DND-41 (cell line): ENCODE data around the gene CHTF18.

Source experiments
- ATAC-seq: fragments of 200-7000 bp; cut with Tn5 transposase; 3 replicates; pipeline ENCODE4 v1.9.1; 2021; ENCODE audit warnings: low read depth; ENCODE audit not compliant: insufficient read depth
- DNase-seq: peaks from one replicate; pipeline ENCODE4 v3.0.0-alpha.2; 2020
- H2AFZ ChIP-seq: 2 replicates; pipeline ENCODE4 v1.6.0; 2012; ENCODE audit warnings: low read depth, low read length
- H3K27ac ChIP-seq: 2 replicates; pipeline ENCODE4 v1.5.1; 2012; ENCODE audit warnings: low read length, inconsistent platforms
- H3K27me3 ChIP-seq: fragments of 200-600 bp; sonication (generic); 2 replicates; pipeline ENCODE4 v1.6.0; 2012; ENCODE audit warnings: low read length, mild to moderate bottlenecking, inconsistent platforms; ENCODE audit not compliant: insufficient read depth, poor library complexity
- H3K36me3 ChIP-seq: 2 replicates; pipeline ENCODE4 v1.5.1; 2012; ENCODE audit warnings: low read length, inconsistent platforms; ENCODE audit not compliant: insufficient read depth
- H3K4me1 ChIP-seq: 2 replicates; pipeline ENCODE4 v1.5.1; 2012; ENCODE audit warnings: mild to moderate bottlenecking, low read length; ENCODE audit not compliant: insufficient read depth
- H3K4me2 ChIP-seq: 2 replicates; pipeline ENCODE4 v1.6.0; 2012; ENCODE audit warnings: mild to moderate bottlenecking, moderate library complexity, low read length, inconsistent platforms; ENCODE audit not compliant: insufficient read depth
- H3K4me3 ChIP-seq, 2 experiments: fragments of 200-600 bp in 1 of 2; shearing (Covaris generic) in 1 of 2; 2 replicates each; pipeline ENCODE4 v1.5.1; 2012 to 2016; ENCODE audit warnings: inconsistent platforms in 2 of 2, low read length in 2 of 2, mild to moderate bottlenecking in 2 of 2, low read depth in 1 of 2, moderate library complexity in 1 of 2
- H3K79me2 ChIP-seq: 2 replicates; pipeline ENCODE4 v1.6.0; 2012; ENCODE audit warnings: low read length, inconsistent platforms; ENCODE audit not compliant: insufficient read depth
- H3K9ac ChIP-seq: 2 replicates; pipeline ENCODE4 v1.6.0; 2012; ENCODE audit warnings: low read depth, mild to moderate bottlenecking, inconsistent platforms, low read length, moderate library complexity
- H3K9me3 ChIP-seq: 2 replicates; pipeline ENCODE4 v1.5.1; 2012; ENCODE audit warnings: low read length, moderate library complexity, mild to moderate bottlenecking, inconsistent platforms; ENCODE audit not compliant: insufficient read depth, severe bottlenecking
- H4K20me1 ChIP-seq: 2 replicates; pipeline ENCODE4 v1.6.0; 2012; ENCODE audit warnings: low read length; ENCODE audit not compliant: insufficient read depth
- CTCF ChIP-seq: IDR thresholded peaks from 2 replicates; pipeline ENCODE4 v1.5.1; 2012; ENCODE audit warnings: borderline replicate concordance, low read length, moderate library complexity, mild to moderate bottlenecking; ENCODE audit not compliant: poor library complexity, severe bottlenecking; ENCODE audit errors: extremely low read depth
- EZH2 ChIP-seq: IDR thresholded peaks from 3 replicates; pipeline ENCODE4 v1.6.1; 2012; ENCODE audit warnings: borderline replicate concordance, low read depth, mild to moderate bottlenecking, moderate library complexity, low read length, inconsistent platforms; ENCODE audit not compliant: severe bottlenecking

The CHTF18 gene

GRCh38 chr16:803754-804080 is 15.3 kb downstream of the CHTF18 start:
- Histone ChIP-seq H3K4me3 (no peak overlapping the region), H4K20me1 (peaks cover 20% of the 10 kb centered on the region), H2AFZ (no peak overlapping the region), H3K79me2 (no peaks in the 10 kb centered on the region), H3K9me3 (no peaks in the 10 kb centered on the region), H3K27me3 (no peaks in the 10 kb centered on the region), H3K27ac (no peak overlapping the region), H3K36me3 (no peaks in the 10 kb centered on the region), H3K4me1 (no peaks in the 10 kb centered on the region), H3K9ac (no peak overlapping the region), H3K4me2 (no peak overlapping the region)
- TF ChIP-seq EZH2 = no peak
- TF ChIP-seq CTCF = no peak
- DNase-seq (no peak), ATAC-seq (no peak)

GRCh38 chr16:804193-805048 is 16.0 kb downstream of the CHTF18 start:
- H3K27me3 ChIP-seq = no peaks in the 10 kb centered on the region
- H3K4me2 ChIP-seq = no peak overlapping the region
- H3K4me1 ChIP-seq = no peaks in the 10 kb centered on the region
- no peak overlapping the region for H3K27ac ChIP-seq
- H3K79me2 ChIP-seq = no peaks in the 10 kb centered on the region
- ATAC-seq = no peak
- H4K20me1 ChIP-seq = peaks cover 15% of the 10 kb centered on the region
- no peaks in the 10 kb centered on the region for H3K36me3 ChIP-seq
- no peak overlapping the region for H3K4me3 ChIP-seq
- no peaks in the 10 kb centered on the region for H3K9me3 ChIP-seq
- TF ChIP-seq EZH2 (no peak), CTCF (no peak)
- H3K9ac ChIP-seq = no peak overlapping the region
- DNase-seq = no peak
- H2AFZ ChIP-seq = no peak overlapping the region

GRCh38 chr16:805474-805873 is 17.1 kb downstream of the CHTF18 start:
- ATAC-seq (no peak), DNase-seq (no peak)
- H3K27me3 ChIP-seq = no peaks in the 10 kb centered on the region
- H3K4me3 ChIP-seq = no peak overlapping the region
- no peak overlapping the region for H3K4me2 ChIP-seq
- H2AFZ ChIP-seq = no peak overlapping the region
- no peak overlapping the region for H3K27ac ChIP-seq
- H3K36me3 ChIP-seq = no peaks in the 10 kb centered on the region
- TF ChIP-seq CTCF (no peak), EZH2 (no peak)
- no peaks in the 10 kb centered on the region for H3K9me3 ChIP-seq
- H4K20me1 ChIP-seq = peaks cover 13% of the 10 kb centered on the region
- no peak overlapping the region for H3K9ac ChIP-seq
- H3K79me2 ChIP-seq = no peaks in the 10 kb centered on the region
- no peaks in the 10 kb centered on the region for H3K4me1 ChIP-seq
